A673 (cell line): ENCODE measurements around the gene ASCL4.

Source experiments
- CTCF ChIP-seq: fragments of 300-800, 200-600 bp; sonication (generic); conservative IDR thresholded peaks from 2 replicates; pipeline ENCODE4 v1.5.1; 2017; ENCODE audit warnings: low read depth, mild to moderate bottlenecking, antibody characterized with exemption, low read length, moderate library complexity, mixed read lengths
- EZH2 ChIP-seq: fragments of 200-600 bp; sonication (generic); IDR thresholded peaks from 2 replicates; pipeline ENCODE4 v1.6.1; 2017; ENCODE audit warnings: borderline replicate concordance, low read depth, mild to moderate bottlenecking, mixed read lengths, antibody characterized with exemption, low read length; ENCODE audit not compliant: poor library complexity, severe bottlenecking

DNA sequence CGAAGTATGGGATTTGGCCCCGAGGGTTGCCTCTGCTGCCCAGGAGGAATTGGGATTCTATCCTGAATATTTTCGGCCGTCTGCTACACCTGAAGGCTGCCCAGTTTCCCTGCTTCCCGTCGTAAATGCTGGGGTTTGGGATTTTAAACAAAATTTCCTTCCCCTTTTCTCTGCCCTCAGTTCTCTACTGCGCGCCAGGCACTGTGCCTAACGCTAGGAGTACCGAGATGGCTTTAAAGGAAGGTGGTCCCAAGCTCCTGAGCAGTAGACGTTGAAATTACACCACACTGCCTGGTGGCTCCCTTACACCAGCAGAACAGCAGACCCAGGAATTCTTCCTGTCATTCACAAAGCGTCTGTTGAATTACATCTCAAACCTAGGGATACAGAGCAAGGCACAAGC, 13.0 kb upstream of the ASCL4 start:
- TF ChIP-seq CTCF (no peak), EZH2 (no peak)
